Measurements from ENCODE around the gene CDH4. TPM values are rescaled to one million over a fixed set of nuclear protein-coding genes. Genes with fewer than 3 reads are reported as not detected.

The CDH4 gene
- total RNA-seq, 1 experiment from 2014 or later = 25.0 TPM

DNA sequence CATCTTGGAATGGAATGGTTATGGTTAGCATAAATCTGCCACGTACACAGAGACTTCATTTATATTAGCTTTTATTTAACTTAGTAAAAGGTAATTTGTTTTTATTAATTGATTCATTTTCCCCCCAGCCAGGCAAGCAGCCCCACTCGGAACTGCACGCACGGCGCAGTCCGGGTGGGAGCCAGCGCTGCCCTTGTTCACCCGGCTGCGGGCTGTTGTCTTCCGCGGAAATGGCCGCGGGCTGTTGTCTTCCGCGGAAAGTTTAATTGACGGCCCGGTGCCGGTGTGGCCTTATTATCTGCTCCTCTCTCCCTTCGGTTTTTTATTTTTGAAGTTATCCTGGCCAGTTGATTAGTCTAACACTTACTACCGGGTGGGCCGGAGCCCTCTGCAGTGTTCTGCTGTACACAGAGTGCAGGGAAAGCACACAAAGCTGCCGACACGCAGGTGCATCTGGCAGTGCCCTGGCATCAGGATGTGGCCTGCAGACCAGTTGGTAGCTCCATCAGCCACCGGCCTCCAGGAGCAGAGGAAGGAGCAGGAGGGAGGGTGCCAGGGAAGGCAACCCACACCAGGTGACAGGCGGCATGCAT, 270.5 kb downstream of the CDH4 start:
- no peak overlapping the region for H3K27ac Mint-ChIP-seq (ENCODE audit: low read depth, unreplicated experiment)
- H3K4me1 Mint-ChIP-seq (ENCODE audit: insufficient read depth, unreplicated experiment) = no peaks in the 10 kb centered on the region
- peaks cover 11% of the 10 kb centered on the region for H3K9me3 Mint-ChIP-seq (ENCODE audit: unreplicated experiment)
- H3K27me3 Mint-ChIP-seq (ENCODE audit: insufficient read depth, unreplicated experiment) = no peaks in the 10 kb centered on the region
- BruUV-seq (replicated peaks) = no TSS peak
- DNase-seq (ENCODE audit: unreplicated experiment) = no peak
- no peaks in the 10 kb centered on the region for H3K36me3 Mint-ChIP-seq (ENCODE audit: insufficient read depth, unreplicated experiment)
- POLR2A ChIA-PET = interaction anchor here (0.7 kb wide), 2 partner anchors 16 to 51 kb away, joined by 3 read pairs; no protein-coding TSS in a partner anchor
- CTCF ChIA-PET = interaction anchor here (1.4 kb wide), 1 partner anchor 10 kb away, joined by 3 read pairs; no protein-coding TSS in a partner anchor
- intact Hi-C loops (cut with micrococcal nuclease) = no loop called here
- TF ChIP-seq, protein P1, sequence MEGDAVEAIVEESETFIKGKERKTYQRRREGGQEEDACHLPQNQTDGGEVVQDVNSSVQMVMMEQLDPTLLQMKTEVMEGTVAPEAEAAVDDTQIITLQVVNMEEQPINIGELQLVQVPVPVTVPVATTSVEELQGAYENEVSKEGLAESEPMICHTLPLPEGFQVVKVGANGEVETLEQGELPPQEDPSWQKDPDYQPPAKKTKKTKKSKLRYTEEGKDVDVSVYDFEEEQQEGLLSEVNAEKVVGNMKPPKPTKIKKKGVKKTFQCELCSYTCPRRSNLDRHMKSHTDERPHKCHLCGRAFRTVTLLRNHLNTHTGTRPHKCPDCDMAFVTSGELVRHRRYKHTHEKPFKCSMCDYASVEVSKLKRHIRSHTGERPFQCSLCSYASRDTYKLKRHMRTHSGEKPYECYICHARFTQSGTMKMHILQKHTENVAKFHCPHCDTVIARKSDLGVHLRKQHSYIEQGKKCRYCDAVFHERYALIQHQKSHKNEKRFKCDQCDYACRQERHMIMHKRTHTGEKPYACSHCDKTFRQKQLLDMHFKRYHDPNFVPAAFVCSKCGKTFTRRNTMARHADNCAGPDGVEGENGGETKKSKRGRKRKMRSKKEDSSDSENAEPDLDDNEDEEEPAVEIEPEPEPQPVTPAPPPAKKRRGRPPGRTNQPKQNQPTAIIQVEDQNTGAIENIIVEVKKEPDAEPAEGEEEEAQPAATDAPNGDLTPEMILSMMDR (IDR thresholded peaks at IDR 0.05; ENCODE audit: unreplicated experiment) = no peak
- H3K4me3 Mint-ChIP-seq (ENCODE audit: unreplicated experiment) = no peak overlapping the region

DNA sequence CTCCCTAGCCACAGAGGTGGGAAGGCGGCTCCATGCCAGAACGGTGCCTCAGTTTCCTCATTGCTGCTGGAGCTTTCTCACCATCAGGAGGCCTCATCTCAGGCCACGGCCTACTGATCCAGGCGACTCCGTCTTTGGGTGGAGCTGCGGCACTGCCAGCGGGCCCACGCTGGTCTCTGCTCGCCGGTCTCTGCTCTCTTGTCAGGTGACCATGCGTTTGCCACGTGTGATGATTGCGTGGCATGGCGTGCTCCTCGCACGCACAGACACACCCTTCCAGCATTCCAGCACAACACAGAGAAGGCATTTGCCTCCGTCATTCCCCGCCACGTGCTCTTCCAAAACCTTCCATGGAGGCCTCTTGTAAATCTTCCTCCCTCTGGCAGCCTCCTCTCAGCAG, 271.1 kb downstream of the CDH4 start:
- CTCF ChIA-PET = no interaction called here
- BruUV-seq (replicated peaks) = no TSS peak
- Mint-ChIP-seq H3K4me1 (ENCODE audit: insufficient read depth, unreplicated experiment) (no peaks in the 10 kb centered on the region), H3K4me3 (ENCODE audit: unreplicated experiment) (no peak overlapping the region), H3K9me3 (ENCODE audit: unreplicated experiment) (peaks cover 10% of the 10 kb centered on the region), H3K27ac (ENCODE audit: low read depth, unreplicated experiment) (no peak overlapping the region), H3K36me3 (ENCODE audit: insufficient read depth, unreplicated experiment) (no peaks in the 10 kb centered on the region), H3K27me3 (ENCODE audit: insufficient read depth, unreplicated experiment) (no peaks in the 10 kb centered on the region)
- no peak for DNase-seq (ENCODE audit: unreplicated experiment)
- POLR2A ChIA-PET = no interaction called here
- TF ChIP-seq, protein P1 (IDR thresholded peaks at IDR 0.05; ENCODE audit: unreplicated experiment) = no peak
- intact Hi-C loops (cut with micrococcal nuclease) = no loop called here

DNA sequence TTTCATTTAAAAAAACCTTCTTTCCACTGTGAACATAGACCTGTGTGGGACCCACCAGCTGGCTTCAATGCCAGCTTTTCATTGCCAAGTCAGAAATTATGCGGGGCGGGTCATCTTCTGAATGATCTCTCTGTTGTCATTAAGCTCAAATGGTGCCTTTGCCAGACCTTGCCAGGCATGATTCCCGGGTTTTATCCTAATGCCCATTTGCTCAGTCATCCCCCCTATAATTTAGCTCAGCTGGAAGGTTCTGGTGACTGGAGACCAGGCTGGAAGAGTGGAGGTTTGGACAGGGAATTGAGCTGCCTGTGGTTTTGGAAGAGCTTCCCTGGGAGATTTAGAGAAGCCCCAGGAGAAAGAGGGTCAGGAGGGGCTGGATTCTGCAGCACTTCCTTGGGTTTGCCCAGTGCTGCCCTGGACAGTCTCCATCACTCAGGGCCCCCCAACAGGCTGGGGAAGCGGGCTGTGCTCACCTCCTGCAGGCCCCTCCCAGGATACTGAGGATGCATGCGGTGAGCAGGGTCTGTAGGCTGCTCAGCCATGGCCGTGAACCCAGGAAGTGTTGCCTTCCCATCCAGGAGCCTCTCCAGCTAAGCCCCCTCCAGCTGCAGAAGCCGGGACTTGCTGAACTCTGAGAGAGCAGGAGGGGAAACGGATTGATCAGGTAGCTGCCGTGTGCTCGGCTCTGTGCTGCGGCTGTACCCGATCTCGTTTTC, 273.0 kb downstream of the CDH4 start:
- BruUV-seq (replicated peaks) = no TSS peak
- no peaks in the 10 kb centered on the region for H3K9me3 Mint-ChIP-seq (ENCODE audit: unreplicated experiment)
- CTCF ChIA-PET = no interaction called here

DNA sequence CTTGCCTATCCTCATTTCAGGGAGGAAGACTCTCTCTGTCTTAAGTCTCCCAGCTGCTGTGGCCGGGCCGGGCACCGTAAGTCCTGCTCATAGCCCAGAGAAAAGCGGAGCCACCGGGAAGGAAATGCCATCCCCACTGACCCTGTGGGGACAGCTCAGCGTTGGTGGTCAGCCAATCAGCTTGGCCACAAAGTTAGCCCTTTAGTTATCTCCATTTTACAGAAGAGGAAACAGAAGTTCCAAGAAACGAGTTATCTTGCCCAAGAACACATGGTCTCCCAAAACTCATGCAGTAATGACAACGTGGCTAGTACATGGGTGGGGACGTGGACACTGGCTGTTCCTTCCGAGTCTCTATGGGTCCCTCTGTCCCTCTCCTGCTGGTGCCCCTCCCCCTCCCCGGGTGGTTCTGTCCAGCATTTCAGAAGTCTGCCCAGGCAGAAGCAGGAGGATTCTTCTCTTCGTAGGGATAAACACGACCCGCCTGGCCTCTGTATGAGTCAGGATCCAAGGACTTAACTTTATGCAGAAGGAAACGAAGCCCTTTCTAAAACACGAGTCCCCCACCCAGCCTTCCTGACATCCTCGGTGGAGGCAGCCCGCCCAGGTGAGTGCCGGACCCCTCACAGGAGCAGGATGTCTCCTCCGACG, 273.8 kb downstream of the CDH4 start:
- intact Hi-C loops (cut with micrococcal nuclease) = no loop called here
- peaks cover 1% of the 10 kb centered on the region for H3K36me3 Mint-ChIP-seq (ENCODE audit: insufficient read depth, unreplicated experiment)
- peaks cover 11% of the 10 kb centered on the region for H3K4me1 Mint-ChIP-seq (ENCODE audit: insufficient read depth, unreplicated experiment)
- TF ChIP-seq, protein P1 (IDR thresholded peaks at IDR 0.05; ENCODE audit: unreplicated experiment) = no peak
- H3K27ac Mint-ChIP-seq (ENCODE audit: low read depth, unreplicated experiment) = no peak overlapping the region
- no peaks in the 10 kb centered on the region for H3K27me3 Mint-ChIP-seq (ENCODE audit: insufficient read depth, unreplicated experiment)
- DNase-seq (ENCODE audit: unreplicated experiment) = no peak
- no peak overlapping the region for H3K4me3 Mint-ChIP-seq (ENCODE audit: unreplicated experiment)
- CTCF ChIA-PET = no interaction called here
- POLR2A ChIA-PET = no interaction called here
- no TSS peak for BruUV-seq (replicated peaks)
- H3K9me3 Mint-ChIP-seq (ENCODE audit: unreplicated experiment) = no peaks in the 10 kb centered on the region

More for the DNA sequence above, 273.0 kb downstream of the CDH4 start:
- intact Hi-C loops (cut with micrococcal nuclease) = no loop called here
- no peaks in the 10 kb centered on the region for H3K27me3 Mint-ChIP-seq (ENCODE audit: insufficient read depth, unreplicated experiment)
- no peak overlapping the region for H3K27ac Mint-ChIP-seq (ENCODE audit: low read depth, unreplicated experiment)
- TF ChIP-seq, protein P1 (IDR thresholded peaks at IDR 0.05; ENCODE audit: unreplicated experiment) = no peak
- H3K36me3 Mint-ChIP-seq (ENCODE audit: insufficient read depth, unreplicated experiment) = no peaks in the 10 kb centered on the region
- POLR2A ChIA-PET = no interaction called here
- H3K4me3 Mint-ChIP-seq (ENCODE audit: unreplicated experiment) = no peak overlapping the region
- no peak for DNase-seq (ENCODE audit: unreplicated experiment)
- H3K4me1 Mint-ChIP-seq (ENCODE audit: insufficient read depth, unreplicated experiment) = peaks cover 11% of the 10 kb centered on the region

Data from MCF 10A (cell line).